CD4-positive, alpha-beta T cell (primary cell): ENCODE measurements around the gene PRSS50. TPM values are rescaled to one million over a fixed set of nuclear protein-coding genes. Genes with fewer than 3 reads are reported as not detected.

Source experiments
- ATAC-seq: fragments of 200-7000 bp; cut with Tn5 transposase; one replicate; pipeline ENCODE4 v1.10.0; 2022; ENCODE audit warnings: mild to moderate bottlenecking; ENCODE audit not compliant: poor library complexity
- CTCF ChIA-PET: fragments of 350-600 bp; sonication (Branson Sonifier 250); formaldehyde crosslinking; loops from one replicate; lab custom pipeline; 2021; ENCODE audit warnings: antibody characterized with exemption, inconsistent platforms; lab: Charles Lee
- POLR2A ChIA-PET: fragments of 350-600 bp; sonication (Branson Sonifier 250); formaldehyde crosslinking; loops from one replicate; lab custom pipeline; 2021; ENCODE audit warnings: antibody characterized with exemption, inconsistent platforms; lab: Charles Lee
- DNase-seq, 14 experiments: peaks; one replicate each; pipeline ENCODE4 v3.0.0-alpha.2; 2013 to 2020; ENCODE audit warnings: mixed read lengths in 2 of 14
- H3K27ac ChIP-seq, 2 donors: one replicate each; pipeline versions ENCODE4 v1.5.1 to v1.7.0; 2013; ENCODE audit warnings: low read length in 2 of 2, low read depth in 1 of 2, mild to moderate bottlenecking in 1 of 2
- H3K27me3 ChIP-seq, 2 experiments: 1 replicate in 1 of 2; 2 replicates in 1 of 2; pipeline versions ENCODE4 v1.6.1 to v1.7.0; 2013; ENCODE audit warnings: low read length in 2 of 2, control low read depth in 1 of 2, mild to moderate bottlenecking in 1 of 2, moderate library complexity in 1 of 2; ENCODE audit not compliant: insufficient read depth in 2 of 2, control insufficient read depth in 1 of 2
- H3K36me3 ChIP-seq: one replicate; pipeline ENCODE4 v1.6.1; 2013; ENCODE audit warnings: low read length, control low read depth; ENCODE audit not compliant: insufficient read depth
- H3K4me1 ChIP-seq: one replicate; pipeline ENCODE4 v1.6.1; 2013; ENCODE audit warnings: low read length, control low read depth; ENCODE audit not compliant: insufficient read depth
- H3K4me3 ChIP-seq: one replicate; pipeline ENCODE4 v1.5.1; 2013; ENCODE audit warnings: mild to moderate bottlenecking, low read length, moderate library complexity
- H3K9me3 ChIP-seq, 2 experiments: 1 replicate in 1 of 2; 2 replicates in 1 of 2; pipeline versions ENCODE4 v1.6.1 to v1.7.0; 2013; ENCODE audit warnings: low read length in 2 of 2, mild to moderate bottlenecking in 2 of 2, control low read depth in 1 of 2, moderate library complexity in 1 of 2; ENCODE audit not compliant: control insufficient read depth in 1 of 2, insufficient read depth in 1 of 2
- H3K27ac Mint-ChIP-seq: one replicate; pipeline ENCODE4 v1.8.0; 2020; ENCODE audit warnings: mixed read lengths
- H3K27me3 Mint-ChIP-seq: one replicate; pipeline ENCODE4 v1.8.0; 2021; ENCODE audit warnings: mixed read lengths
- H3K36me3 Mint-ChIP-seq: one replicate; pipeline ENCODE4 v1.8.0; 2021; ENCODE audit warnings: low read depth, mixed read lengths
- H3K4me1 Mint-ChIP-seq: one replicate; pipeline ENCODE4 v1.8.0; 2021; ENCODE audit warnings: low read depth, mixed read lengths
- H3K4me3 Mint-ChIP-seq: one replicate; pipeline ENCODE4 v1.8.0; 2020; ENCODE audit warnings: mild to moderate bottlenecking, mixed read lengths
- H3K9me3 Mint-ChIP-seq: one replicate; pipeline ENCODE4 v1.8.0; 2020; ENCODE audit warnings: mixed read lengths
- CTCF ChIP-seq: fragments of 200-600 bp; IDR thresholded peaks from one replicate; pipeline ENCODE4 v1.8.0; 2022; ENCODE audit warnings: antibody characterized with exemption, mild to moderate bottlenecking
- intact Hi-C, 2 experiments: fragments of 100-400 bp; cut with DNase I in 1 of 2; cut with micrococcal nuclease in 1 of 2; formaldehyde crosslinking; loops; one replicate each; pipeline versions ENCODE4 v1.15.1 to v1.9.0; 2023 to 2025; cut with DNase I, micrococcal nuclease
- polyA plus RNA-seq, 2 donors: library from polyadenylated mRNA; unstranded; fragments of 120-200 nt; gene quantifications; one replicate each; pipeline ENCODE4 v1.2.1, GENCODE V29; 2013
- total RNA-seq, 174 experiments: library from RNA in 2 of 174; stranded (reverse) in 2 of 174; gene quantifications; one replicate each; pipeline ENCODE4 v1.2.3 and lab custom pipeline; 2021 to 2026

The PRSS50 gene
- total RNA-seq (not detected), total RNA-seq (lab: John Stamatoyannopoulos, UW) (0 to 0.08 (median 0) reads per million in 172 experiments)
- not detected for polyA plus RNA-seq (2013, experiment 1 of 2)
- not detected for polyA plus RNA-seq (2013, experiment 2 of 2)

GRCh38 chr3:46717447-46718231 lies at the start of gene PRSS50:
PRSS50 (minus strand) TSS chr3:46717869; CDS start chr3:46717824, 45 bp downstream.
- Histone ChIP-seq H3K27me3 (peaks cover 0 to 13% of the 10 kb centered on the region in 2 experiments), H3K27ac (no peak within 1 kb of the TSS), H3K4me1 (no peaks in the 10 kb centered on the region), H3K4me3 (no peak within 1 kb of the TSS), H3K9me3 (no peaks in the 10 kb centered on the region), H3K36me3 (no peaks in the 10 kb centered on the region)
- Mint-ChIP-seq H3K27ac (no peak within 1 kb of the TSS), H3K27me3 (peaks cover 27% of the 10 kb centered on the region), H3K36me3 (no peaks in the 10 kb centered on the region), H3K4me1 (no peaks in the 10 kb centered on the region), H3K4me3 (no peak within 1 kb of the TSS), H3K9me3 (no peaks in the 10 kb centered on the region)
- ATAC-seq (peak; percentile 75), DNase-seq (peak in 6 of 14 experiments; percentile 12 to 55 (median 33))
- CTCF ChIA-PET = interaction anchor here (1.0 to 1.1 kb wide), 2 partner anchors 12 to 25 kb away, joined by 3 read pairs; partner anchors contain the start of gene ALS2CL
- POLR2A ChIA-PET = no interaction called here
- intact Hi-C loops = no loop called here
- no peak for TF ChIP-seq CTCF

- H3K27ac Mint-ChIP-seq = no peak overlapping the region
- ATAC-seq (no peak), DNase-seq (no peak)
- Histone ChIP-seq H3K4me1 (no peaks in the 10 kb centered on the region), H3K9me3 (peaks cover 23 to 47% of the 10 kb centered on the region in 2 experiments), H3K4me3 (no peak overlapping the region), H3K36me3 (no peaks in the 10 kb centered on the region), H3K27me3 (peaks cover 0 to 4% of the 10 kb centered on the region in 2 experiments), H3K27ac (no peak overlapping the region)
- no peaks in the 10 kb centered on the region for H3K27me3 Mint-ChIP-seq
- intact Hi-C loops = no loop called here
- no peak overlapping the region for H3K4me3 Mint-ChIP-seq
- no peak for TF ChIP-seq CTCF
- H3K36me3 Mint-ChIP-seq = no peaks in the 10 kb centered on the region
- H3K4me1 Mint-ChIP-seq = no peaks in the 10 kb centered on the region
- CTCF ChIA-PET = interaction anchor here (1.1 kb wide), 1 partner anchor 15 kb away, joined by 3 read pairs; no protein-coding TSS in a partner anchor
- POLR2A ChIA-PET = no interaction called here
- H3K9me3 Mint-ChIP-seq = no peaks in the 10 kb centered on the region
These were observed 46.5 kb upstream of the PRSS50 start for GRCh38 chr3:46764206-46764605.

- intact Hi-C loops = no loop called here
- TF ChIP-seq CTCF = no peak
- H3K4me1 Mint-ChIP-seq = no peaks in the 10 kb centered on the region
These were observed 45.5 kb upstream of the PRSS50 start for GRCh38 chr3:46763178-46763577.

More at GRCh38 chr3:46763178-46763577, 45.5 kb upstream of the PRSS50 start:
- CTCF ChIA-PET = interaction anchor here (1.1 kb wide), 1 partner anchor 16 kb away, joined by 3 read pairs; no protein-coding TSS in a partner anchor
- H3K9me3 Mint-ChIP-seq = no peaks in the 10 kb centered on the region
- ATAC-seq (no peak), DNase-seq (no peak)
- no peak overlapping the region for H3K4me3 Mint-ChIP-seq
- H3K27me3 Mint-ChIP-seq = no peaks in the 10 kb centered on the region
- no peak overlapping the region for H3K4me3 ChIP-seq
- peaks cover 16 to 42% of the 10 kb centered on the region in 2 experiments for H3K9me3 ChIP-seq
- H3K27ac ChIP-seq = no peak overlapping the region
- H3K27ac Mint-ChIP-seq = no peak overlapping the region
- no peaks in the 10 kb centered on the region for H3K4me1 ChIP-seq
- no peaks in the 10 kb centered on the region for H3K36me3 Mint-ChIP-seq
- POLR2A ChIA-PET = no interaction called here
- peaks cover 0 to 4% of the 10 kb centered on the region in 2 experiments for H3K27me3 ChIP-seq
- no peaks in the 10 kb centered on the region for H3K36me3 ChIP-seq
